ENCODE measurements around the gene FCRL6. TPM values are rescaled to one million over a fixed set of nuclear protein-coding genes. Genes with fewer than 3 reads are reported as not detected.

Gene FCRL6
- total RNA-seq, 1 donor from 2014 or later, result not detected

GRCh38 chr1:159859767-159860322 is 57.7 kb downstream of the FCRL6 start:
- DNase-seq (ENCODE audit: low read depth), result no peak

GRCh38 chr1:159860456-159860855 is 58.3 kb downstream of the FCRL6 start:
- DNase-seq (ENCODE audit: low read depth), result no peak

- no peak for DNase-seq (ENCODE audit: low read depth)
Measured at GRCh38 chr1:159861218-159861617, 59.1 kb downstream of the FCRL6 start.

- DNase-seq (ENCODE audit: low read depth), result no peak
Measured at GRCh38 chr1:159862031-159862430, 59.9 kb downstream of the FCRL6 start.

- DNase-seq (ENCODE audit: low read depth), result no peak
Measured at GRCh38 chr1:159862557-159862956, 60.4 kb downstream of the FCRL6 start, which contains the start of gene VSIG8. VSIG8 (minus strand) TSS chr1:159862657; CDS start chr1:159862521, 136 bp downstream.

- DNase-seq (ENCODE audit: low read depth), result no peak
Measured at GRCh38 chr1:159864262-159864661, 62.1 kb downstream of the FCRL6 start.

Other genes with a start within 250 kb of the FCRL6 start
- not detected in 2 replicates for gene APCS, start 214.5 kb upstream of the FCRL6 start, total RNA-seq
- gene CRP, start 87.8 kb upstream of the FCRL6 start, total RNA-seq, result not detected in 2 replicates
- 14.9 and 26.5 TPM in 2 replicates for gene DUSP23, start 21.4 kb upstream of the FCRL6 start, total RNA-seq
- gene SLAMF8, start 24.5 kb downstream of the FCRL6 start, total RNA-seq, result 0.05 TPM in 2 replicates
- not detected in 2 replicates for gene VSIG8, start 60.3 kb downstream of the FCRL6 start, total RNA-seq
- gene CFAP45, start 97.8 kb downstream of the FCRL6 start, total RNA-seq, result not detected in 2 replicates
- gene TAGLN2, start 123.1 kb downstream of the FCRL6 start, total RNA-seq, result 65.1 and 75.5 TPM in 2 replicates
- gene IGSF9, start 143.3 kb downstream of the FCRL6 start, total RNA-seq, result 0.16 TPM in 1 of 2 replicates, not detected in the other
- not detected in 2 replicates for gene SLAMF9, start 151.9 kb downstream of the FCRL6 start, total RNA-seq
- 3.3 and 3.7 TPM in 2 replicates for gene PIGM, start 229.6 kb downstream of the FCRL6 start, total RNA-seq